DOHH2 (cell line): Measurements from ENCODE around the gene PNPO.

Experiments
- EZH2phosphoT487 ChIP-seq: fragments of 200-600 bp; sonication (generic); IDR thresholded peaks from 2 replicates; pipeline ENCODE4 v1.6.1; 2017; ENCODE audit warnings: borderline replicate concordance, mild to moderate bottlenecking, antibody characterized with exemption, low read length, moderate library complexity, mixed read lengths
- TF ChIP-seq, protein P1 (sequence below): fragments of 200-600 bp; sonication (generic); IDR thresholded peaks from one replicate; pipeline ENCODE4 v1.5.1; 2014; ENCODE audit warnings: antibody characterized with exemption, mild to moderate bottlenecking, low read depth, low read length; ENCODE audit not compliant: poor library complexity, severe bottlenecking

DNA sequence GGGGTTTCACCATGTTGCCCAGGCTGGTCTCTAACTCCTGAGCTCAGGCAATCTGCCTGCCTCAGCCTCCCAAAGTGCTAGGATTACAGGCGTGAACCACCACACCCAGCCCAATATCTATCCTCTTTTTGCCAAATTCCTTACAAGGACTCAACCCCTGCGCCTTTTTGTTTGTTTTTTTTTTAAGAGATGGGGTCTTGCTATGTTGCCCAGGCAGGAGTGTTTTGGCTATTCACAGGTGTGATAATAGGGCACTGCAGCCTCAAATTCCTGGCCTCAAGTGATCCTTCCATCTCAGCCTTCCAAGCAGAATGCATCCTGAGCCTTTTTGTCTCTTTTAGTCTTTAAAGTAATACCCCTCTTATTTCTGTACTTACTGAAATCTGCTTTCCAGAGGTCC, 28.3 kb upstream of the PNPO start:
- TF ChIP-seq, protein P1, sequence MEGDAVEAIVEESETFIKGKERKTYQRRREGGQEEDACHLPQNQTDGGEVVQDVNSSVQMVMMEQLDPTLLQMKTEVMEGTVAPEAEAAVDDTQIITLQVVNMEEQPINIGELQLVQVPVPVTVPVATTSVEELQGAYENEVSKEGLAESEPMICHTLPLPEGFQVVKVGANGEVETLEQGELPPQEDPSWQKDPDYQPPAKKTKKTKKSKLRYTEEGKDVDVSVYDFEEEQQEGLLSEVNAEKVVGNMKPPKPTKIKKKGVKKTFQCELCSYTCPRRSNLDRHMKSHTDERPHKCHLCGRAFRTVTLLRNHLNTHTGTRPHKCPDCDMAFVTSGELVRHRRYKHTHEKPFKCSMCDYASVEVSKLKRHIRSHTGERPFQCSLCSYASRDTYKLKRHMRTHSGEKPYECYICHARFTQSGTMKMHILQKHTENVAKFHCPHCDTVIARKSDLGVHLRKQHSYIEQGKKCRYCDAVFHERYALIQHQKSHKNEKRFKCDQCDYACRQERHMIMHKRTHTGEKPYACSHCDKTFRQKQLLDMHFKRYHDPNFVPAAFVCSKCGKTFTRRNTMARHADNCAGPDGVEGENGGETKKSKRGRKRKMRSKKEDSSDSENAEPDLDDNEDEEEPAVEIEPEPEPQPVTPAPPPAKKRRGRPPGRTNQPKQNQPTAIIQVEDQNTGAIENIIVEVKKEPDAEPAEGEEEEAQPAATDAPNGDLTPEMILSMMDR = no peak
- TF ChIP-seq EZH2phosphoT487 = no peak
